KMS-11 (cell line): Measurements from ENCODE around the gene SEL1L3.

Experiments
- H2AFZ ChIP-seq: fragments of 200-600 bp; sonication (generic); 2 replicates; pipeline ENCODE4 v1.6.1; 2016; ENCODE audit warnings: antibody characterized with exemption, mixed run types, low read depth
- H3K27ac ChIP-seq: fragments of 200-600 bp; sonication (generic); 2 replicates; pipeline ENCODE4 v1.6.1; 2016; ENCODE audit warnings: mild to moderate bottlenecking, mixed run types
- H3K27me3 ChIP-seq: fragments of 200-600 bp; sonication (generic); 2 replicates; pipeline ENCODE4 v1.6.1; 2017; ENCODE audit warnings: mild to moderate bottlenecking, low read depth, mixed run types, moderate library complexity; ENCODE audit not compliant: insufficient read depth
- H3K36me3 ChIP-seq: fragments of 200-600 bp; sonication (generic); 2 replicates; pipeline ENCODE4 v1.6.1; 2017; ENCODE audit warnings: mild to moderate bottlenecking, mixed run types; ENCODE audit not compliant: insufficient read depth
- H3K4me1 ChIP-seq: fragments of 200-600 bp; sonication (generic); 2 replicates; pipeline ENCODE4 v1.6.1; 2016; ENCODE audit warnings: mild to moderate bottlenecking, low read depth, mixed run types; ENCODE audit not compliant: poor library complexity, severe bottlenecking
- H3K4me2 ChIP-seq: fragments of 200-600 bp; sonication (generic); 2 replicates; pipeline ENCODE4 v1.7.0; 2016; ENCODE audit warnings: mild to moderate bottlenecking, mixed run types
- H3K4me3 ChIP-seq: fragments of 200-600 bp; sonication (generic); IDR thresholded peaks from 2 replicates; pipeline ENCODE4 v1.6.1; 2017; ENCODE audit warnings: low read depth, low read length, mixed read lengths; ENCODE audit not compliant: insufficient read depth
- H3K79me2 ChIP-seq: fragments of 200-600 bp; sonication (generic); 2 replicates; pipeline ENCODE4 v1.6.1; 2016; ENCODE audit warnings: low read depth, mixed run types; ENCODE audit not compliant: insufficient read depth
- H3K9ac ChIP-seq: fragments of 200-600 bp; sonication (generic); 2 replicates; pipeline ENCODE4 v1.6.1; 2016; ENCODE audit warnings: mild to moderate bottlenecking, mixed run types
- H4K20me1 ChIP-seq: fragments of 200-600 bp; sonication (generic); 2 replicates; pipeline ENCODE4 v1.6.1; 2016; ENCODE audit warnings: mild to moderate bottlenecking, mixed run types; ENCODE audit not compliant: insufficient read depth
- CTCF ChIP-seq: fragments of 200-600 bp; sonication (generic); conservative IDR thresholded peaks from 2 replicates; pipeline ENCODE4 v1.6.1; 2017; ENCODE audit warnings: low read depth, mild to moderate bottlenecking, antibody characterized with exemption, low read length, moderate library complexity, mixed read lengths

Gene SEL1L3

GRCh38 chr4:25834411-25835107, 28.2 kb downstream of the SEL1L3 start:
- TF ChIP-seq CTCF = no peak
- H3K4me2 ChIP-seq = no peak overlapping the region

GRCh38 chr4:25830548-25830947, 32.2 kb downstream of the SEL1L3 start:
- no peaks in the 10 kb centered on the region for H3K4me1 ChIP-seq
- no peak for TF ChIP-seq CTCF
- H3K4me3 ChIP-seq = no peak overlapping the region
- H3K4me2 ChIP-seq = no peak overlapping the region
- no peaks in the 10 kb centered on the region for H3K36me3 ChIP-seq
- H3K79me2 ChIP-seq = no peaks in the 10 kb centered on the region
- H3K27me3 ChIP-seq = no peaks in the 10 kb centered on the region
- no peaks in the 10 kb centered on the region for H4K20me1 ChIP-seq
- H3K9ac ChIP-seq = no peak overlapping the region
- H3K27ac ChIP-seq = no peak overlapping the region
- H2AFZ ChIP-seq = no peak overlapping the region

More at GRCh38 chr4:25834411-25835107, 28.2 kb downstream of the SEL1L3 start:
- H3K36me3 ChIP-seq = no peaks in the 10 kb centered on the region
- no peaks in the 10 kb centered on the region for H3K27me3 ChIP-seq
- H3K27ac ChIP-seq = no peak overlapping the region
- H3K4me3 ChIP-seq = no peak overlapping the region
- H3K79me2 ChIP-seq = no peaks in the 10 kb centered on the region
- H3K9ac ChIP-seq = no peak overlapping the region
- no peaks in the 10 kb centered on the region for H3K4me1 ChIP-seq
- H4K20me1 ChIP-seq = no peaks in the 10 kb centered on the region
- H2AFZ ChIP-seq = no peak overlapping the region

- H3K27ac ChIP-seq = no peak overlapping the region
- no peak overlapping the region for H3K9ac ChIP-seq
- H3K4me3 ChIP-seq = no peak overlapping the region
- no peaks in the 10 kb centered on the region for H3K4me1 ChIP-seq
- no peaks in the 10 kb centered on the region for H3K79me2 ChIP-seq
- no peaks in the 10 kb centered on the region for H4K20me1 ChIP-seq
- no peak overlapping the region for H3K4me2 ChIP-seq
- no peak overlapping the region for H2AFZ ChIP-seq
- no peaks in the 10 kb centered on the region for H3K27me3 ChIP-seq
- H3K36me3 ChIP-seq = no peaks in the 10 kb centered on the region
- no peak for TF ChIP-seq CTCF
Measured at GRCh38 chr4:25827897-25828296, 34.9 kb downstream of the SEL1L3 start.

GRCh38 chr4:25827373-25827772, 35.4 kb downstream of the SEL1L3 start:
- Histone ChIP-seq H3K36me3 (no peaks in the 10 kb centered on the region), H3K4me2 (no peak overlapping the region), H3K79me2 (no peaks in the 10 kb centered on the region)

More at GRCh38 chr4:25827373-25827772, 35.4 kb downstream of the SEL1L3 start:
- no peak overlapping the region for H3K27ac ChIP-seq
- no peaks in the 10 kb centered on the region for H3K4me1 ChIP-seq
- TF ChIP-seq CTCF = no peak
- no peaks in the 10 kb centered on the region for H3K27me3 ChIP-seq
- H4K20me1 ChIP-seq = no peaks in the 10 kb centered on the region
- H3K4me3 ChIP-seq = no peak overlapping the region
- no peak overlapping the region for H3K9ac ChIP-seq
- H2AFZ ChIP-seq = no peak overlapping the region
